Body of pancreas (tissue), 4 donors: Measurements from ENCODE around the gene FERMT1.

Experiments
- CTCF ChIP-seq, 7 experiments: fragments of 450-650 bp in 4 of 7; fragments of 200-600 bp in 3 of 7; sonication (generic) in 3 of 7; IDR thresholded peaks; one replicate each; pipeline ENCODE4 v1.5.1; 2016 to 2019; ENCODE audit warnings: antibody characterized with exemption in 7 of 7
- POLR2A ChIP-seq, 3 donors: fragments of 450-650 bp; IDR thresholded peaks; one replicate each; pipeline ENCODE4 v1.6.1; 2016; ENCODE audit warnings: antibody characterized with exemption in 3 of 3, mild to moderate bottlenecking in 2 of 3

DNA sequence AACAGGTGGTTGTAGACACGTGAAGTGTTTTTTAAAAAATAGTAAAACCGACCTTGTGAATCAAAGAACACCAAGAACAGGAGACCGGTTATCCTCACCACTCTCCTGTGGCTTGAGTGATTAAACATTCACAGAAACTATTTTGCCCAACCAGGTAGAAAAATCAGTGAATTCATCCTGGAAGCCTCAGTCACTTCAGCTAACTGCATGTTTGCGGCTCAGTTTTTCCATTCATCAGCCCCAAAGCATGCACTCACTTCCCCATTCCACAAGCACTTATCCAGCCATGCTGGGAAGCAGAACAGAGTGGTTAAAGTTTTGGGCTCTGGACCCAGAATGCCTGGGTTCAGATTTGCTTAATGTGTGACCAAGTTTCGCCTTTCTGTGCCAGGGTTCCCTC lies 71.3 kb downstream of the FERMT1 start:
- TF ChIP-seq CTCF (IDR thresholded peaks at IDR 0.05) (no peak), POLR2A (IDR thresholded peaks at IDR 0.05) (peak in 2 of 3 donors; percentile 52 to 66)
